Measurements from ENCODE around the gene JUNB.

JUNB gene

DNA sequence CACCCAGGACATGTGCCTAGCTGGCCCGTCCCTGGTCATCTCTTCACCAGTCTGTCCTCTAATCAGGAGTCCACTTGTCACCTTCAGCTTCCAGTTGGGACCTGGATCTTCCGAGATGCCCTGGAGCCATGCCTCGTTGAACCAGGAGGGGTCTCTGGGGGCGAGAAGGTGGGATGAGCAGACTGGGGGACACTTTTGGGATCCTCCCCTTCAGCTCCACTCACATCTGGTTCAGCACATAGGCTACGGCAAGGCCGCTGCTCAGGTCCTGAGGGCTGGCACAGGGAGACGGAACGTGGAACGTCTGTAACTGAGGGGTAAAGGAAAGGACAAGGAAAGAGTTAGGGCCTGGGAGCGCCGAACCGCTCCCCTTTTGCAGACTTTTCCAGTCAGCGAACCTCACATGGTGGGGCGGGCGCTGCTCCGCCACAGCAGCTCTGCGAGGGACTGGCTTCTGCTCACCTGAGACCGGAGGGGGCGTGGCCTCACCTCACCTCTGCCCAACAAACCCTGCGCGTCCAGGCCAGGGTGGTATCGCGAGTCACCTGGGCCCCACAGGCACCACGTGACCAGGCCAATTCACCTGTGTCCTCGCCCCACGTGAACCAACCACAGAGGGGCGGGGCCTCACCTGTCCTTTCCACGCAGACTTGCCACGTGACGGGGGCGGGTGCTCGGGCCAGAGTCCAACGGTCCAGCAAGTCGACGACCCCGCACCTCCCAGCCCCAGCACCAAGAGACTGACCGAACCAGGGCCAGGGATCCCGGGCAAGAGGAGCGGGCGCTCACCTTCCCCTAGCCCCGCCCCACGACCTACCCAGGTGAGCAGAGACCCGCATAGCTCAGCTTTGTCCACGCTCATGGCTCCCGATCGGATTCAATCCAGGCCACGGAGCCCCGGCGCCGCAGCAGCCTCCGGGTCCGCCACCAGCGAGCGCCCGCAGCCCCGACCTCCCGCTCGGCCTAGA, 16.4 kb upstream of the JUNB start, which contains the start of gene HOOK2:
Gene HOOK2 (minus strand): TSS at position 965 of the 968 bp plus-strand sequence. CDS start 103 bp downstream, at position 862.
- DNase-seq (ENCODE audit: low spot score) = peak; percentile 65

DNA sequence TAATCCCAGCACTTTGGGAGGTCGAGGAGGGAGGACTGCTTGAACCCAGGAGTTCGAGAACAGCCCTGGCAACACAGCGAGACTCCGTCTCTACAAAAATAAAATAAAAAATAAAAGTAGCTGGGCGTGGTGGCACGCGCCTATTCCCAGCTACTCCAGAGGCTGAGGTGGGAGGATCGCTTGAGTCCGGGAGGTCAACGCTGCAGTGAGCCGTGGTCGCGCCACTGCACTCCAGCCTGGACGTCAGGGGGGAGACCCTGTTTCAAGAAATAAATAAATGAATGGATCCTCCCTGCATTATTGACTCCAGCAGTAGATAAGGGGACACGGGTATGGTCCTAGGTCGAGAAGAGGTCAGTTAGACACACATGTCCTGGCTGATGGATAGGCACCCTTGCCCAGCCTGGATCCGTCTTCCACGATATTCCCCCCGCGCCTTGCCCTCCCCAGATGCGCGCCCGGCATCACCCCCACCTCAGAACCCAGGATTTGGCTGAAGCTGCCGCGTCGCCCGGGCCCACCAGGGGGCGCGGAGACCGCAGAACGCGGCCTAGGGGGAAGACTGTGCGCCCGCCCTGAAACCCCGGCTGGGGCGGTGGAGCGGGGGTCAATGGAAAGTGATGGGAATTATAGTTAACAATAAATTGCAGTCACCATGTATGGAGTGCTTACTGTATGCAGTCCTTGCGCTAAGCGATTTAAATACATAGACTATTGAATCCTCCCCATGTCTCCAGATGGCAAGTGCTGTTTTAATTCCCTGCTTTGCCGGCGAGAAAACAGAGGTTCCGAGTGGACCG, 13.9 kb upstream of the JUNB start:
- peak; percentile 91 for DNase-seq (ENCODE audit: low spot score)

DNA sequence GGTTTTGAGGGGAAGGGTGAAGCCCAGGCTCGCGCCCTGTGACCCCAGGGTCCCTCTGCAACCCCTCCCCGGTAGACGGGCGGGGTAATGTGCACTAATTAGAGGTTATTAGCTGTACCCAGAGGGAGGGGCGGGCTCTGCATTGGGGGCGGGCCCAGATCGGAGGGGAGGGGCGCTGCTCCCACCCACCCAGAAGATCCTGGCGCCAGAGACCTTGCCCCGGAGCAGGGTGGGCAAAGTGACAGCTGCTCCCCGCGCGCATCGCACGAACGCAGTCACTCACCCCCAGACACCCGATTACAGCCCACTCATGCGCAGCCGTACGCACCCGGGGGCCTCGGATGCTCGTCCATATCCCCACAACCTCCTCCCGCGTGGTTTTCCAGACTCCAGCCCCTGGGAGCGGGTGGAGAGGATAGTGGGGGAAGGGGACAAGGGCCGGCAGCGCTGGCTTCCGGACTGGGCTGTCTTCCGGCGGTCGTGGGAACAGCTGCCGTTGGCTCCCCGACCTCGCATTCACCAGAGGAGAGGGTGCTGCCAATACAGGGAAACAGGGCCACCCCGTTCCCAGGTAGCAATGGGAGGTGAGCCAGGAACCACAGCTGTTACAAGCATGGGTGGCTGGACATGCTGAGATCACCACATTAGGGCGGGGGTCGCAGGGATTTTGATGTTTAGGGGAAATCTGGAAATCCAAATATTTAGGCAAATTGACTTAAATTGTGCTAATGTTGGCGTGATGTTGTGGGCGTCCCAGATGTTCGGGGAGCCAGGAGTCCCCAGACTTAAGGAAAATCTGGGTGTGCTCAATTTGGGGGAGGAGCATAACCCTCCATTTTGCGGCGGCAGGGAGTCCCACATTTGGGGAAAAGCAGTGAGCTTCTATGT, 13.0 kb upstream of the JUNB start:
- DNase-seq (ENCODE audit: low spot score) = peak; percentile 77

DNA sequence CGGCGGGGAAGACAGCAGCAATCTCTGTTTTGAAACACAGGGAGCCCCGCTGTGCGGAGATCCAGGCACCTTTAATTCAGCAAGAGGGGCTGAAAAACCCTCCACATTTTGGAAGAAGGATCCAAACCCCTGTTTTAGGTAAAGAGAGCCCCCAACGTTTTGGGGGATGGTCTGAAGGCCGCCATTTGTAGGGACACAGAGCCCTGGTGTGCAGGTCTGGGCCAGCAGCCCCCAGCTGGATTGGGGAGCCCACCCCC, 12.5 kb upstream of the JUNB start:
- no peak for DNase-seq (ENCODE audit: low spot score)

DNA sequence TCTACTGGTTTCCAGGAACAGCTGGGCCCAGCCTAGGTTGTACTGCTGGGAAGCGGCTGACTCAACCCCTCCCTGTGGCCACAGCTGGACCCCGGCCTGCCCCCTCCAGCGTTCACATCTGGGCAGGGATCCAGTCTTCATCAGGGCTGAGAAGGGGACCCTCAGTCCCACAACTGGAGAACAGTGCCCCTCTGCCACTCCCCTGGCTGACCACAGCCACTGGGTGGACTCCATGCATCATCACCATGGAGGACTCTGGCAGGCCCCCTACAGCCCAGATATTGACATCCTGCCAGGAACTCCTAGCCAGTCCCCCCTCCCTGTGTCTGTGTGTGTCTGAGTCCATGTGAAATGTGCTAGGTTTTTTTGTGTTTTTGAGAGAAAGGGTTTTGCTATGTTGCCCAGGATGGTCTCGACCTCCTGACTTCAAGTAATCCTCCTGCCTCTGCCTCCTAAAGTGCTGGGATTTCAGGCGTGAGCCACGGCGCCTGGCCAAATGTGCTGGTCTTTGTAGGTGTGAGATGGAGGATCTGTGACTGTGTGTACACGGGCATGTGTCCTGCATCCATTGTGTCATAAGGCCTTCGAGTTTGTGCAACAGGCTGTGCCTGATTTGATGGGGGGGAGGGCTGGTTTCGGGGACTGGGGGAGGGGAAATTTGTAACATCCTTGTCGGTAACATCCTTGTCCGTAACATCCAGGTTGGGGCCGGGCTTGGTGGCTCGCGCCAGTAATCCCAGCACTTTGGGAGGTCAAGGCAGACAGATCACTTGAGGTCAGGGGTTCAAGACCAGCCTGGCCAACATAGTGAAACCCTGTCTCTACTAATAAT, 11.9 kb upstream of the JUNB start:
- DNase-seq (ENCODE audit: low spot score) = no peak

DNA sequence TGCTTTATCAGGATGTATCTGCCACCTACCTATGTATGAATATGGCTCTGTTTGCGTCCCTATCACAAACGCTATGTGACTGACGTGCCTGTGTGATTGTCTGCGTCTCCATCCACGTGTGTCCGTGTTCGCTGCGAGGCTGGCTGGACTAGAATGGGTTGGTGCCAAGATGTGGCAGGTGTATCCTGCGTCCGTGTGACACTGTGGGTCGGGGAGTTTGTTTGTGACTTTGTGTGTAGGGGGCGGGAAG, 9.2 kb upstream of the JUNB start:
- no peak for DNase-seq (ENCODE audit: low spot score)

DNA sequence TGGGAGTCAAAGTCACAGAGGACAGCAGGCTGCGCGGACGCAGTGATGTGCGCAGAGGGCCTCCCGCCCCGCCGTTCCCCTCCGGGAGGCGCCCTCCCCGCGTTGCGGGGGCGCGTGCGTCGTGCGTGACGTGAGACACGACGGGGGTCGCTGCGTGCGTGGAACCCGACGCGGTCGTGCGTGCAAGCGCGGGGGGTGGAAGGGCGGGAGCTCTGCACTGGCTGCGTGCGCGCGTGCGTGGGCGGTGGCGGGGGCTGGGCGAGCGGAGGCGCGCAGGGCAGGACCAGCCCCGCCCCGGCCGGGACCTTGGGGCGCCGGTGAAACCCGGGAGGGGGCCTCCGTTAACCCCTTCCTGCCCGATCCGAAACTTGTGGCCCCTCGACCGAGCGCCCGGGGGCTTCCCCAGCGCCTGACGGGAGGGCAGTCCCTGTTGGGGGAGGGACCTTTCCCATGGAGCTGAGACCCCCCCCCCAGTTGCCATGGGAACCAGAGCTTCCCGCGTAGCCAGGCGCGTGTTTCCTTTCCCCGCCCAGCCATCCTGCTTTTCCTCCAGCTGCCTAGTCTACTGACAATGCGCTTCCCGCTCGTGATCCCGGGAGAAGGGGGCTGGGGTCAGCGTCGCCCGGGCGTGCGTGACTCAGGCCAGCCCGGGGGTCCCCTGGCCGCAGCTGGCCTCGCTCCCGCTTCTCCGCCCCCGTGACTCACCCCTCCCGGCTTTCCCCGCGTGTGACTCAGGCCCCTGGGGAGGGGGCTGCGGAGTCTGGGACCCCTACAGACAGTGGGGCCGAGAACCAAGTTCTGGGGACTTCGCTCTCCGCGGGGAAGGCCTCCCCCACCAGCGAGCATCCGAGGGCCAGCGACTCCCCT, 8.6 kb upstream of the JUNB start:
- DNase-seq (ENCODE audit: low spot score) = peak; percentile 67

DNA sequence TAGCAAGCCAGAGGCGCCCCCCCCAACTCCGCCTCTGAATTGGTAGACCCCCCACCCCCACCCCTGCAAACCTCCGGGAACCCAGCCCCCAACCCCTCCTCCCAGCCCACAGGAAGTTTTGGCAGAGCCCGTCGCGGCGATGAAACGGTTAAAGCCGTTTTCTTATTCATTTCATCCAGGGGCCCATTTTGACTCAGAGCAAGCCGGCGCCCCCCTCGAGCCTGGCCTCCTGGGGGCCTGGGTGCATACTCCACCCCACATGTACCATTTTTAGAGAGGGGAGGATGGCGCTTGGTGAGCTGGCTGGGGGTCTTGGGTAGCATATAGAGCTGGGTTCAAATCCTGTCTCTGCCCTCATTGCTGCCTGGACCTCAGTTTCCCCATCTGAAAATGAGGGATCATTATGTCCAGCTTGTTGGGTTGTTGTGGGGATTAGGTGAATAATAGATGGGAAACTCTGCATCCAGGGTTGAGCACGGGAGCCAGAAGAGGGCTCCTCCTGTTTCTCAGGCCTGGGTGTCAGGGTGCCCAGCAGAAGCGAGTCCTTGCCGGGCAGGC, 7.9 kb upstream of the JUNB start:
- no peak for DNase-seq (ENCODE audit: low spot score)

DNA sequence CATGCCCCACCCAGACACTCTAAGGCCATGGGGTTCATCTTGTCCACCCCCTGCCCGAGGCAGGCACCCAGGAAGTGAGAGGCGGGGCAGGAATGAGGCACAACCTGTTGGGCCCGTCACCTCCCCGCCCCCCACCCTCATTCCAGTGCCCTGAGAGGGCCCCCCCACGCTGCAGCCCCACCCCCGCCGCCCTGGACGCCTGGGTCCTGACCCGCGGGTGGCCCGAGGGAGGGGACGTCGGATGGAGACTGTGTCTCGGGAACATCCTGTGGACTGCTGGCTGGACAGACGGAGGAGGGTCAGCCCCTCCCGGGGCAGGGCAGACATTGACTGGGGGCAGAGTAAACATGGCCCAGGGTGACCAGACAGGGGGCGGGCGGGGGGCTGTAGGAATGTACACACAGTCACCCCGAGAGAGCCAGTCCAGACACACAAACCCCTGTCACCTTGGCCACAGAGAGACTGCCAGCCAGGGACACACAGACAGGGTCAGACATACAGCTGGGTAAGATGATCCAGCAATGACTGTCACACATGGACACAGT, 7.4 kb upstream of the JUNB start:
- DNase-seq (ENCODE audit: low spot score) = peak; percentile 68

DNA sequence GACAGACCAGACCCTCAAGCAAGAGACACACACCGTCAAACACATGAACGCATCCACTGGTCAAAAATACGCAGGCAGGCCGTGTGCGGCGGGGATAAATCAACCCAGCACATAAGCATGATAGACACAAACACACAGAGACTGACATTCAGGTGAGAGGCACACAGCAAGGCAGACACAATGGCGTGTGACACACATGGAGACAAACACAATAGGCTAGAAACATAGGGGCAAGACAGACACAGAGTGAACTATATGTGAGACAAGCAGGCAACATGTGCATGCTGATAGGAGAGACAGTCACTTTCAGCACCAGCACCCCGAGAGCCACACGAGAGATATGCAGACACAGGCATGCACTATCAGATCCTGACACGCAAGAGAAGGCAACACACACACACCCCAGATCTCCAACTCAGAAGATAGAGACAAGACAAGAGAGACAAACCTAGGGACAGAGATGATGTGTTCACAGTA, 6.9 kb upstream of the JUNB start:
- DNase-seq (ENCODE audit: low spot score) = no peak

DNA sequence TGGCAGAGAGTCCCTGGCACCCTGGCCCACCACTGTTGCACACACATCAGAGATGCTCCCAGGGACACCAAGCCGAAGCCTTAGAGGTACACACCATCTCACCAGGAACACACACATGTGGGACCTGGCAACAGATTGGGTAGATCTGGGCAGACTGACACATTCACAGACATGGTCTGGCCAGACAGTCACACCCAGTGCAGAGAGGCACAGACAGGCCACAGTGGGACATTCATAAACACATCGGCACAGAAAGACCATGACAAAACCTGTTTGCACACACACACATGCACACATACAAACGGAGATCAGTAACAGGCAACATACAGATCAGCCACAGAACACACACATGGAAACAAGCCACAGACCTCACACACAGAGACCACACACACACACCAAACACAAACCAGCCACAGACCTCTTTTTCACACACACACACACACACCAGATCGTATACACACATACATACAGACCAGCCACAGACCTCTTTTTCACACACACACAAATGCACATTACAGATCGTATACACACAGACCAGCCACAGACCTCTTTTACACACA, 6.3 kb upstream of the JUNB start:
- DNase-seq (ENCODE audit: low spot score) = peak; percentile 26

DNA sequence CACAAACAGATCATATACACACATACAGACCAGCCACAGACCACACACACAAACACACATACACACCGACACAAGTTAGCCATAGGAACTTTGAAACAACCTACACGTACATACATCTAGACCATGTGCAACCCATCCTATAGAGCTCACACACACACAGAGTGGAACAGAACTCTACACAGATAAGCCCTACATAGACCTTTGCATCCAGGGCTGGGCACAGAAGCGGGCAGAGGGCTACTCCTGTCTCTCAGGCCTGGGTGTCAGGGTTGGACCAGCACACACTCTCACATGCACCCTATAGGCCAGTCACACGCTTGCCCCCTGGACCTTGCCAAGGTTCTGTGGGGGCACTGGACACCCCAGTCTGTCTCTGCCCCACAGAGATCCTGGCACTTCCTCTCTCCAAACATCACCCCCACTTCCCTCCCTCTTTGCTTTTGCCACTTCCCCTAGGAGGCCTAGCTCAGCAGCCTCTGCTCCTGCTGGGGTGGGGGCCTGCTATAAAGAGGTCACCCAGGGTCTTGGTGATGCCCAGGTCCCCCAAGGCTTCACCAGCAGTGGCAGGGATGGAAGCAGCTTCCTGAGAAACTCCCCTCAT, 5.8 kb upstream of the JUNB start:
- no peak for DNase-seq (ENCODE audit: low spot score)

DNA sequence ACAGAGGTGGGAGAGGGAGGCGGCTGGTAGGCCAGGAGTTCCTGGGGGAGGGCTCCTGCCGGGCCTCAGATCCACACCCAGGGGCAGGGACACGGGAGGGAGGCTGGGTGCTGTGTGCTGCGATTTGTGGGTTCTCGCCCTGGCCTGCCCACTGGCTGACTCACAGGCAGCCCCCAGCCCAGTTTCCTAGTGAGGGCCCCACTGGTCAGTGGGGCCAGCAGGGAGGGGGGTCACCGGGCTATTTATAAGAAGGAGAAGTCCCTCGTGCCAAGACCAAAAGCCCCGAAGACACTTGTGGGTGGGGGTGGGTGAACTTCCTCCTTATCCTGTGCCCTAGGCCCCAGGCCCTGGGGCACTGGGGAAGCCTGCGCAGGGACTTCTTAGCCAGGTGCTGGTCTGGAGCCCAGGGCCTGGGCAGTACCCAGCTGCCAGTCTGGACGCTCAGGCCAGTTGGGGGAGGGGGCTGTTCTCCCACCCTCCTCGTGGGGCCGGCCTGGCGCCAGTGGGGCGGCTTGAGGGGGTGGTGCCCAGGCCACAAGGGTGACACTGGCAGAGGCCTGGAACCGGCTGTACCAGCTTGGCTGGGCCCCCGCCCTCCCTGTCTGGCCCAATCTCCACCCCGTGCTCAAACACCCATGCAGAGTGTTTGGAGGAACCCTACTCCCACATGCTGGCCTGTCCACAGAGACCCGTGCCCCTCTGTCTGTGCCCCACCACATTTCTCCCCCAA, 5.0 kb upstream of the JUNB start:
- no peak for DNase-seq (ENCODE audit: low spot score)

DNA sequence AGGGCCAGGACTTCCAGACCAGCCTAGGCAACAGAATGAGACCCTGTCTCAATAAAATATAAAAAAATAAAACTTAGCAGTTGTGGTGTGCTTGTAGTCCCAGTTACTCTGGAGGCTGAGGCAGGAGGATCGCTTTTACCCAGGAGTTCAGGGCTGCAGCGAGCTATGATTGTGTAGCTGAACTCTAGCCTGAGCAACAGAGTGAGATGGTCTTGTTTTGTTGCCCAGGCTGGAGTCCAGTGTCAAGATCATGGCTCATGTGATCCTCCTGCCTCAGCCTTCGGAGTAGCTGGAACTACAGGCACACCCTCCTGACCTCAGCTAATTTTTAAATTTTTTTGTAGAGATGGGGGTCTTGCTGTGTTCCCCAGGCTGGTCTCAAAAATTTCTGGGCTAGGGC, 4.3 kb upstream of the JUNB start:
- DNase-seq (ENCODE audit: low spot score) = no peak

DNA sequence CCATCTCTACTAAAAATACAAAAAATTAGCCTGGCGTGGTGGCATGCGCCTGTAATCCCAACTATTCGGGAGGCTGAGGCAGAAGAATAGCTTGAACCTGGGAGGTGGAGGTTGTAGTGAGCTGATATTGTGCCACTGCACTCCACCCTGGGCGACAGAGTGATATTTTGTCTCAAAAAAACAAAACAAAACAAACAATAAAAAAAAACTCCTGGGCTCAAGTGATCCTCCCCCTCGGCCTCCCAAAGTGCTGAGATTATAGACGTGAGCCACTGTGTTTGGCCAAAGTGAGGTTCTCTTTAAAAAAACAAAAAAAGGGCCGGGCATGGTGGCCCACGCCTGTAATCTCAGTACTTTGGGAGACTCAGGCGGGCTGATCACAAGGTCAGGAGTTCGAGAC, 3.8 kb upstream of the JUNB start:
- no peak for DNase-seq (ENCODE audit: low spot score)

DNA sequence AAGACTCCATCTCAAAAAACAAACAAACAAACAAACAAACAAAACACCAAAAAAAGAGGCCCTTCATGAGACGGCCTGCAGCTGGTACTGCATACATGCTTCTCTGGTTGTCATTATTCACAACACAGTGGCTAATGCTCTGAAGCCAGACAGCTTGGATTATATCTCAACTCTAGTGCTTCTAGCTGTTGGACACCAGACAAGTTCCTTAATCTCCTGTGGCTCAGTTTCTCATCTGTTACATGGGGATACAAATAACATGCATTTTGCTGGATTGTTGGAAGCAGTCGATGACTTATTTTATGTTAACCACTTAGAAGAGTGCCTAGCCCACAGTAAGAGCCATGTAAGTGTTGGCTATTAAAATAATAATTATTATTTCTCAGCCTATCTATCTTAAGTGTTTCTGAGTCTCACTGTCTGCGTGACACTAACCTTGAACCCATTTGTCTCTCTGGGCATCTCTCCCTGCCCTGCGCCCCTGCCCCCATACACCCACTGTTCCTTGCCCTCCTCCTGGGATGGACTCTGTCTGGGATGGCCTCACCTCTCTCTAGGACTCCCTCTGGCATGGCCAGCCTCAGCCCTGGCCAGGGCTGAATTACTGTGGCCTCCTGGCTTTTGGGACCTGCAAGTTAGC, 3.1 kb upstream of the JUNB start:
- no peak for DNase-seq (ENCODE audit: low spot score)

DNA sequence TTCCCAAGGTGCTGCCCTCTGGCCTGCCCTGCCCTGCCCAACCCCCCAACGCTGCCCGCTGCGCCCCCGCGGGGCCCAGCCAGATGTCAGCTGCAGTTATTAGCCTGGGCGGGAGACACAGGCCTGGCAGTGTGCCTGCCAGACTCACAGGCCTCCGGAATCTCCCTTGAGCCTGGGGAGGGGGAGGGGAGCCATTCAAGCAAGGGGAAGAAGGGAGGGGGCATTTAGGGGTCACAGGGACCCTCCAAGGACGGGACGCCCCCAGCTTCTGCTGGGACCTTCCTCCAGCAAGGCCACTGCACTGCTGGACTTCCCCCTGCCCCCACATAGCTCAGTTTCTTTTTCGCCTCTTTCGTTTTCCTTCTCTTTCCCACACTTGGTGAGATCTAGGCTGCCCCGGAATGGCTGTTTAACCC, 2.6 kb upstream of the JUNB start:
- DNase-seq (ENCODE audit: low spot score) = peak; percentile 89

Data from HuH-7.5 (cell line).